GM21360 (cell line): ENCODE data around the gene PTPRU.

Experiments
- ATAC-seq: cut with Tn5 transposase; IDR thresholded peaks from one replicate; pipeline ENCODE4 v1.9.1; 2021; ENCODE audit warnings: mild to moderate bottlenecking, moderate library complexity; ENCODE audit not compliant: unreplicated experiment

PTPRU gene

GRCh38 chr1:29235955-29236711 is at the start of gene PTPRU:
Gene PTPRU (plus strand): TSS chr1:29236522. CDS start chr1:29236645, 123 bp downstream.
- peak; percentile 79 for ATAC-seq

- ATAC-seq, result no peak
Observed at GRCh38 chr1:29186707-29187106, 49.6 kb upstream of the PTPRU start.

- no peak for ATAC-seq
Observed at GRCh38 chr1:29190718-29191117, 45.6 kb upstream of the PTPRU start.

- no peak for ATAC-seq
Observed at GRCh38 chr1:29193879-29194455, 42.4 kb upstream of the PTPRU start.

- ATAC-seq, result no peak
Observed at GRCh38 chr1:29195881-29196291, 40.4 kb upstream of the PTPRU start.

- no peak for ATAC-seq
Observed at GRCh38 chr1:29196863-29197589, 39.3 kb upstream of the PTPRU start.

- ATAC-seq, result no peak
Observed at GRCh38 chr1:29197590-29197924, 38.8 kb upstream of the PTPRU start.

GRCh38 chr1:29197993-29198392 is 38.3 kb upstream of the PTPRU start:
- ATAC-seq, result no peak

- no peak for ATAC-seq
Observed at GRCh38 chr1:29200906-29201594, 35.3 kb upstream of the PTPRU start.

- ATAC-seq, result no peak
Observed at GRCh38 chr1:29201595-29202051, 34.7 kb upstream of the PTPRU start.

GRCh38 chr1:29202053-29202452 is 34.3 kb upstream of the PTPRU start:
- no peak for ATAC-seq

- ATAC-seq, result no peak
Observed at GRCh38 chr1:29202584-29203340, 33.6 kb upstream of the PTPRU start.

- ATAC-seq, result no peak
Observed at GRCh38 chr1:29208442-29208841, 27.9 kb upstream of the PTPRU start.

- ATAC-seq, result no peak
Observed at GRCh38 chr1:29209173-29209572, 27.1 kb upstream of the PTPRU start.

- ATAC-seq, result no peak
Observed at GRCh38 chr1:29210278-29211085, 25.8 kb upstream of the PTPRU start.

- ATAC-seq, result no peak
Observed at GRCh38 chr1:29211086-29212030, 25.0 kb upstream of the PTPRU start.

- ATAC-seq, result no peak
Observed at GRCh38 chr1:29213055-29213454, 23.3 kb upstream of the PTPRU start.

GRCh38 chr1:29217633-29218032 is 18.7 kb upstream of the PTPRU start:
- ATAC-seq, result no peak

- no peak for ATAC-seq
Observed at GRCh38 chr1:29218223-29218622, 18.1 kb upstream of the PTPRU start.
